Cardiac muscle cell (in vitro differentiated cells and primary cell): ENCODE measurements around the gene AUNIP. TPM values are rescaled to one million over a fixed set of nuclear protein-coding genes. Genes with fewer than 3 reads are reported as not detected.

ENCODE experiments used
- DNase-seq, 2 donors: peaks; one replicate each; pipeline versions ENCODE4 v3.0.0 to v3.0.0-alpha.2; 2010 to 2017; ENCODE audit warnings: low read depth in 1 of 2, low spot score in 1 of 2
- H3K27ac ChIP-seq: fragments of 200-600 bp; sonication (generic); 2 replicates; pipeline ENCODE4 v1.5.1; 2016
- H3K27me3 ChIP-seq: fragments of 200-600 bp; sonication (generic); 2 replicates; pipeline ENCODE4 v1.6.0; 2016; ENCODE audit warnings: control low read depth
- H3K36me3 ChIP-seq: fragments of 200-600 bp; sonication (generic); 2 replicates; pipeline ENCODE4 v1.5.1; 2016; ENCODE audit warnings: control low read depth
- H3K4me1 ChIP-seq: fragments of 200-600 bp; sonication (generic); 2 replicates; pipeline ENCODE4 v1.8.1; 2017; ENCODE audit warnings: low read depth, mild to moderate bottlenecking, mixed run types
- H3K4me3 ChIP-seq: fragments of 200-600 bp; sonication (generic); 2 replicates; pipeline ENCODE4 v1.5.1; 2016; ENCODE audit warnings: mild to moderate bottlenecking
- H3K9me3 ChIP-seq: fragments of 200-600 bp; sonication (generic); 2 replicates; pipeline ENCODE4 v1.5.1; 2017; ENCODE audit warnings: low read depth, mild to moderate bottlenecking, control low read depth
- CTCF ChIP-seq: IDR thresholded peaks from 2 replicates; pipeline ENCODE4 v1.5.1; 2012; ENCODE audit warnings: low read depth, mild to moderate bottlenecking, low read length
- polyA plus RNA-seq: library from polyadenylated mRNA; unstranded; fragments of >200 nt; fragmentation: Nextera tagmentation; extraction: Ambion mirVana; gene quantifications from 2 replicates; pipeline ENCODE4 v1.2.1, GENCODE V29; 2016
- total RNA-seq: library from RNA; depleted of rRNA; stranded (reverse); fragments of >200 nt; gene quantifications from 2 replicates; pipeline ENCODE4 v1.2.3, GENCODE V29; 2016

The AUNIP gene
- total and polyA plus RNA-seq, 2 experiments from 2014 or later: 4.4 to 4.9 TPM

GRCh38 chr1:25826571-25826970 is 32.7 kb downstream of the AUNIP start:
- no peak overlapping the region for H3K27ac ChIP-seq
- no peaks in the 10 kb centered on the region for H3K27me3 ChIP-seq
- peaks cover 38% of the 10 kb centered on the region for H3K36me3 ChIP-seq
- peaks cover 26% of the 10 kb centered on the region for H3K4me1 ChIP-seq
- no peak for TF ChIP-seq CTCF
- DNase-seq: no peak
- H3K4me3 ChIP-seq: no peak overlapping the region
- H3K9me3 ChIP-seq: no peaks in the 10 kb centered on the region

- no peak for DNase-seq
- Histone ChIP-seq H3K27me3 (no peaks in the 10 kb centered on the region), H3K4me1 (peaks cover 34% of the 10 kb centered on the region), H3K4me3 (no peak overlapping the region), H3K36me3 (peaks cover 29% of the 10 kb centered on the region), H3K27ac (no peak overlapping the region), H3K9me3 (no peaks in the 10 kb centered on the region)
- no peak for TF ChIP-seq CTCF
Observed at GRCh38 chr1:25825605-25826004, 33.7 kb downstream of the AUNIP start.

GRCh38 chr1:25821630-25822091 is 37.6 kb downstream of the AUNIP start:
- H3K4me1 ChIP-seq: peaks cover 37% of the 10 kb centered on the region
- H3K36me3 ChIP-seq: peaks cover 3% of the 10 kb centered on the region
- no peaks in the 10 kb centered on the region for H3K9me3 ChIP-seq
- peak overlapping the region; percentile 76 for H3K4me3 ChIP-seq
- H3K27me3 ChIP-seq: no peaks in the 10 kb centered on the region
- H3K27ac ChIP-seq: peak overlapping the region; percentile 95
- DNase-seq: peak in 1 of 2 donors; percentile 32
- TF ChIP-seq CTCF: no peak

- Histone ChIP-seq H3K4me3 (peak overlapping the region; percentile 76), H3K36me3 (no peaks in the 10 kb centered on the region), H3K27ac (peak overlapping the region; percentile 95), H3K27me3 (no peaks in the 10 kb centered on the region), H3K9me3 (no peaks in the 10 kb centered on the region), H3K4me1 (peaks cover 37% of the 10 kb centered on the region)
- DNase-seq: no peak
- TF ChIP-seq CTCF: no peak
Observed at GRCh38 chr1:25821112-25821476, 38.2 kb downstream of the AUNIP start.

- peak; percentile 51 to 71 for DNase-seq
- Histone ChIP-seq H3K27ac (peak overlapping the region; percentile 95), H3K4me1 (peaks cover 37% of the 10 kb centered on the region), H3K9me3 (no peaks in the 10 kb centered on the region), H3K27me3 (no peaks in the 10 kb centered on the region), H3K4me3 (peak overlapping the region; percentile 76), H3K36me3 (no peaks in the 10 kb centered on the region)
- no peak for TF ChIP-seq CTCF
Observed at GRCh38 chr1:25820247-25821111, 38.8 kb downstream of the AUNIP start.
